ENCODE data around the gene SMAD6.

GRCh38 chr15:66763186-66764071 lies 61.4 kb downstream of the SMAD6 start:
- TF ChIP-seq EZH2phosphoT487 (IDR thresholded peaks at IDR 0.05; ENCODE audit: insufficient read depth, low read depth) (no peak), EZH2 (IDR thresholded peaks at IDR 0.05; ENCODE audit: insufficient read depth, poor library complexity, severe bottlenecking) (no peak)
